ENCODE data around the gene ACACA. TPM values are rescaled to one million over a fixed set of nuclear protein-coding genes. Genes with fewer than 3 reads are reported as not detected.

Gene ACACA
- total RNA-seq, 4 donors from 2014 or later: 40.5 to 64.1 (median 51.8) TPM

DNA sequence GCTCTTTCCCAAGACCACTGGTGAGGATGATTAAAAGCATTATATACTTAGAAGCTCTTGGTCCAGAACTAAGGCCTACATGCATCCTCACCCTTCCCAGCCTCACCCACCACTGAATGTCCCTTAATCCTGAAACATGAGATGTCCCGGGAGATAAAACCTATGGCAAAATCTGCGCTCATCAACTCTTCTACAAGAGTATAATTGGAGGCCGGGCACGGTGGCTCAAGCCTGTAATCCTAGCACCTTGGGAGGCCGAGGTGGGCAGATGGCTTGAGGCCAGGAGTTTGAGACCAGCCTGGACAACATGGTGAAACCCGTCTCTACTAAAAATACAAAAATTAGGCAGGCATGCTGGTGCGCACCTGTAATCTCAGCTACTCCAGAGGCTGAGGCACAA is 13.3 kb downstream of the ACACA start:
- Histone ChIP-seq H3K4me1 (peaks cover 0 to 4% (median 0%) of the 10 kb centered on the region in 3 donors), H3K27ac (no peak overlapping the region), H3K4me3 (no peak overlapping the region), H3K9me3 (no peaks in the 10 kb centered on the region), H3K36me3 (no peaks in the 10 kb centered on the region), H3K27me3 (no peaks in the 10 kb centered on the region)
- ATAC-seq: no peak
- no peak for TF ChIP-seq POLR2AphosphoS5 (IDR thresholded peaks at IDR 0.05)
- TF ChIP-seq POLR2A (IDR thresholded peaks at IDR 0.05): no peak
- TF ChIP-seq EP300 (IDR thresholded peaks at IDR 0.05): no peak
- WGBS, 2 donors (ENCODE audit: low coverage in 1 of 2): 90% methylated on average over 3 of the region's 7 CpGs; no CpG with 5 or more reads in 1 of the 2 donors

DNA sequence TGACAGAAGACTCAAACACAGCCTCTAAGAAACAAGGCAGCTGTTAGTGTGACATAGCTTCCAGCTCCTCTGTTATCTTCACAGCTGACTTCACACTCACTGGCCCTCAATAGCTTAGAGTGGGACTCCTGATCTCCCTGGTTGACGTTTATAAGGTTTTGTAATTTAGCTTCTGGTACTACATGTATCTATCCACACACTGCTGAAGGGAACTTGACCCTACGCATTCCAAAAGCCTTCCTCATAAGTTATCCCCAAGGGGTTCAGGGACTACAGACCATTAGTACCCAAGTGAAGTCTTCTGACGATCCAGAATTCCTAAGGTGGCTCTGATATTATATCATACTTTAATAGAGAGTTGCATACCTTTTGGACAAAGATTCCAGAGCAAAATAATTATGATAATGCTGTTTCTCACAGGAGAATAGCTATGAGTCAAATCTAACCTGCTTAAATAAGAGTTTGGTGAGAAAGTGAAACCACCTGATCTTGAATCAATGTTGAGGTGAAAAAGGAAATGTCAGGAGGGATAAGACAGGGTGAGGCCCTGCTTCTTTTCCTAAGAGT is 14.5 kb downstream of the ACACA start:
- no peaks in the 10 kb centered on the region for H3K4me1 ChIP-seq
- no peaks in the 10 kb centered on the region for H3K9me3 ChIP-seq
- peak; percentile 72 for ATAC-seq
- no peak overlapping the region for H3K4me3 ChIP-seq
- H3K27ac ChIP-seq: no peak overlapping the region
- WGBS, 2 donors (ENCODE audit: low coverage in 1 of 2): 35% methylated on average over 2 of the region's 3 CpGs; no CpG with 5 or more reads in 1 of the 2 donors
- H3K36me3 ChIP-seq: no peaks in the 10 kb centered on the region
- no peaks in the 10 kb centered on the region for H3K27me3 ChIP-seq
- TF ChIP-seq POLR2AphosphoS5 (IDR thresholded peaks at IDR 0.05) (no peak), POLR2A (IDR thresholded peaks at IDR 0.05) (no peak), EP300 (IDR thresholded peaks at IDR 0.05) (no peak)
- TF ChIP-seq, protein P1, sequence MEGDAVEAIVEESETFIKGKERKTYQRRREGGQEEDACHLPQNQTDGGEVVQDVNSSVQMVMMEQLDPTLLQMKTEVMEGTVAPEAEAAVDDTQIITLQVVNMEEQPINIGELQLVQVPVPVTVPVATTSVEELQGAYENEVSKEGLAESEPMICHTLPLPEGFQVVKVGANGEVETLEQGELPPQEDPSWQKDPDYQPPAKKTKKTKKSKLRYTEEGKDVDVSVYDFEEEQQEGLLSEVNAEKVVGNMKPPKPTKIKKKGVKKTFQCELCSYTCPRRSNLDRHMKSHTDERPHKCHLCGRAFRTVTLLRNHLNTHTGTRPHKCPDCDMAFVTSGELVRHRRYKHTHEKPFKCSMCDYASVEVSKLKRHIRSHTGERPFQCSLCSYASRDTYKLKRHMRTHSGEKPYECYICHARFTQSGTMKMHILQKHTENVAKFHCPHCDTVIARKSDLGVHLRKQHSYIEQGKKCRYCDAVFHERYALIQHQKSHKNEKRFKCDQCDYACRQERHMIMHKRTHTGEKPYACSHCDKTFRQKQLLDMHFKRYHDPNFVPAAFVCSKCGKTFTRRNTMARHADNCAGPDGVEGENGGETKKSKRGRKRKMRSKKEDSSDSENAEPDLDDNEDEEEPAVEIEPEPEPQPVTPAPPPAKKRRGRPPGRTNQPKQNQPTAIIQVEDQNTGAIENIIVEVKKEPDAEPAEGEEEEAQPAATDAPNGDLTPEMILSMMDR (IDR thresholded peaks at IDR 0.05): no peak

DNA sequence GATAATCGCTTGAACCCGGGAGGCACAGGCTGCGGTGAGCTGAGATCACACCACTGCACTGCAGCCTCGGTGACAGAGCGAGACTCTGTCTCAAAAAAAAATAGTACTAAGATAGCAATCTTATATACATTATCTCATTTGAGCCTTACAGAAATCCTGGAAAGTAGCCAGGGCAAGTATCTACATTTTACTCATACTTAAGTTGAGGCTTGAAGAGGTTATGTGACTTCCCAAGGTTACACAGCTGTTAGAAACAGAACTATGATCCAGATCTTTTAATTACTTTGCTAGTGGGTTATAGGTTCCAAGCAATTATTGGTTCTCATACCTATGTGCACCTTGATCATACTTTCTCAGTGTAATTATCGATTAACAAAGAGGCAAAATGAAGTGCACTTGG is 15.5 kb downstream of the ACACA start:
- Histone ChIP-seq H3K4me3 (no peak overlapping the region), H3K27ac (no peak overlapping the region), H3K27me3 (no peaks in the 10 kb centered on the region), H3K4me1 (no peaks in the 10 kb centered on the region), H3K36me3 (no peaks in the 10 kb centered on the region), H3K9me3 (no peaks in the 10 kb centered on the region)
- WGBS, 2 donors (ENCODE audit: low coverage in 1 of 2): 95% methylated on average over 4 to 6 of the region's 6 CpGs
- TF ChIP-seq POLR2AphosphoS5 (IDR thresholded peaks at IDR 0.05) (no peak), POLR2A (IDR thresholded peaks at IDR 0.05) (no peak), EP300 (IDR thresholded peaks at IDR 0.05) (no peak)
- TF ChIP-seq, protein P1 (IDR thresholded peaks at IDR 0.05): no peak
- no peak for ATAC-seq

DNA sequence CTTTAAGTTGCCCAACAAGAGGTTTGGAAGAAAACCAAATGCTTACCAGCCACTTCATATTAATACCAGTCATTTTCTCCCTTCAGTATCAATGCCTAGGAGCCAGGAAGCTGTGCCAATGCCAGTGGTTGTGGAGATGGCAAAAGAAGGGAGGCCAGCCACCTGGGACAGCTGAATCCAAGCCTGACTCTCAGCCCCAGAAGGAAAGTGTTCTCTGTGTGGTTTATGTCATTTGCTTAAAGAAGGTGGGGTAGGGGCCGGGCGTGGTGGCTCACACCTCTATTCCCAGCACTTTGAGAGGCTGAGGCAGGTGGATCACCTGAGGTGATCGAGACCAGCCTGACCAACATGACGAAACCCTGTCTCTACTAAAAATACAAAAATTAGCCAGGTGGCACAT is 17.5 kb downstream of the ACACA start:
- H3K9me3 ChIP-seq: no peaks in the 10 kb centered on the region
- TF ChIP-seq, protein P1 (IDR thresholded peaks at IDR 0.05): no peak
- TF ChIP-seq EP300 (IDR thresholded peaks at IDR 0.05) (no peak), POLR2A (IDR thresholded peaks at IDR 0.05) (no peak), POLR2AphosphoS5 (IDR thresholded peaks at IDR 0.05) (no peak)
- no peak overlapping the region for H3K27ac ChIP-seq
- H3K4me3 ChIP-seq: no peak overlapping the region
- H3K4me1 ChIP-seq: no peaks in the 10 kb centered on the region
- no peak for ATAC-seq
- no peaks in the 10 kb centered on the region for H3K27me3 ChIP-seq
- 100% methylated on average over 1 to 2 of the region's 4 CpGs for WGBS, 2 donors (ENCODE audit: low coverage in 1 of 2)
- H3K36me3 ChIP-seq: no peaks in the 10 kb centered on the region

DNA sequence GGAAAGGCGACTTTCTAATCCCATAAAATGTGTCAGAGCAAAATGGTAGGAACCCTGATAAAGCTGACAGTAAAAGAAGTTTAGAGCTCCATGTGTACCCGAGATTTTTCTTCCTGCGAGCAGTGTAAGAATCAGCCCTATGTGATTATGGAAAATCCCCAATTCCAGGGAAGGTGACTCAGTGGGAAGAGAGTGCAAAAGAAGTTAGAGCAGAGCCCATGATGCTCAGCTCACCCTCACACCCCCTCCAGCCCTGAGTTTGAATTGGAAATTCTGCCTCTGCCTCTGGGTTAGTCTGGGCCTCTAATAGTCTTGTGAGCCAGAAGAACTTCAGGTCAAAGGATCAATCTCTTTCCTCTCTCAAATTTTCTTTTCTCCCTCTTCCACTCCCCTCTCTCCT is 18.4 kb downstream of the ACACA start:
- no peaks in the 10 kb centered on the region for H3K36me3 ChIP-seq
- no peak overlapping the region for H3K4me3 ChIP-seq
- no peak for ATAC-seq
- TF ChIP-seq, protein P1 (IDR thresholded peaks at IDR 0.05): no peak
- TF ChIP-seq EP300 (IDR thresholded peaks at IDR 0.05) (no peak), POLR2A (IDR thresholded peaks at IDR 0.05) (no peak), POLR2AphosphoS5 (IDR thresholded peaks at IDR 0.05) (no peak)
- no peaks in the 10 kb centered on the region for H3K27me3 ChIP-seq
- H3K9me3 ChIP-seq: no peaks in the 10 kb centered on the region
- WGBS, 2 donors (ENCODE audit: low coverage in 1 of 2): 0 to 52% methylated on average over 2 to 3 of the region's 3 CpGs
- H3K4me1 ChIP-seq: no peaks in the 10 kb centered on the region
- no peak overlapping the region for H3K27ac ChIP-seq
